Measurements from ENCODE around the gene SRRM1.

Gene SRRM1, protein sequence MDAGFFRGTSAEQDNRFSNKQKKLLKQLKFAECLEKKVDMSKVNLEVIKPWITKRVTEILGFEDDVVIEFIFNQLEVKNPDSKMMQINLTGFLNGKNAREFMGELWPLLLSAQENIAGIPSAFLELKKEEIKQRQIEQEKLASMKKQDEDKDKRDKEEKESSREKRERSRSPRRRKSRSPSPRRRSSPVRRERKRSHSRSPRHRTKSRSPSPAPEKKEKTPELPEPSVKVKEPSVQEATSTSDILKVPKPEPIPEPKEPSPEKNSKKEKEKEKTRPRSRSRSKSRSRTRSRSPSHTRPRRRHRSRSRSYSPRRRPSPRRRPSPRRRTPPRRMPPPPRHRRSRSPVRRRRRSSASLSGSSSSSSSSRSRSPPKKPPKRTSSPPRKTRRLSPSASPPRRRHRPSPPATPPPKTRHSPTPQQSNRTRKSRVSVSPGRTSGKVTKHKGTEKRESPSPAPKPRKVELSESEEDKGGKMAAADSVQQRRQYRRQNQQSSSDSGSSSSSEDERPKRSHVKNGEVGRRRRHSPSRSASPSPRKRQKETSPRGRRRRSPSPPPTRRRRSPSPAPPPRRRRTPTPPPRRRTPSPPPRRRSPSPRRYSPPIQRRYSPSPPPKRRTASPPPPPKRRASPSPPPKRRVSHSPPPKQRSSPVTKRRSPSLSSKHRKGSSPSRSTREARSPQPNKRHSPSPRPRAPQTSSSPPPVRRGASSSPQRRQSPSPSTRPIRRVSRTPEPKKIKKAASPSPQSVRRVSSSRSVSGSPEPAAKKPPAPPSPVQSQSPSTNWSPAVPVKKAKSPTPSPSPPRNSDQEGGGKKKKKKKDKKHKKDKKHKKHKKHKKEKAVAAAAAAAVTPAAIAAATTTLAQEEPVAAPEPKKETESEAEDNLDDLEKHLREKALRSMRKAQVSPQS

DNA sequence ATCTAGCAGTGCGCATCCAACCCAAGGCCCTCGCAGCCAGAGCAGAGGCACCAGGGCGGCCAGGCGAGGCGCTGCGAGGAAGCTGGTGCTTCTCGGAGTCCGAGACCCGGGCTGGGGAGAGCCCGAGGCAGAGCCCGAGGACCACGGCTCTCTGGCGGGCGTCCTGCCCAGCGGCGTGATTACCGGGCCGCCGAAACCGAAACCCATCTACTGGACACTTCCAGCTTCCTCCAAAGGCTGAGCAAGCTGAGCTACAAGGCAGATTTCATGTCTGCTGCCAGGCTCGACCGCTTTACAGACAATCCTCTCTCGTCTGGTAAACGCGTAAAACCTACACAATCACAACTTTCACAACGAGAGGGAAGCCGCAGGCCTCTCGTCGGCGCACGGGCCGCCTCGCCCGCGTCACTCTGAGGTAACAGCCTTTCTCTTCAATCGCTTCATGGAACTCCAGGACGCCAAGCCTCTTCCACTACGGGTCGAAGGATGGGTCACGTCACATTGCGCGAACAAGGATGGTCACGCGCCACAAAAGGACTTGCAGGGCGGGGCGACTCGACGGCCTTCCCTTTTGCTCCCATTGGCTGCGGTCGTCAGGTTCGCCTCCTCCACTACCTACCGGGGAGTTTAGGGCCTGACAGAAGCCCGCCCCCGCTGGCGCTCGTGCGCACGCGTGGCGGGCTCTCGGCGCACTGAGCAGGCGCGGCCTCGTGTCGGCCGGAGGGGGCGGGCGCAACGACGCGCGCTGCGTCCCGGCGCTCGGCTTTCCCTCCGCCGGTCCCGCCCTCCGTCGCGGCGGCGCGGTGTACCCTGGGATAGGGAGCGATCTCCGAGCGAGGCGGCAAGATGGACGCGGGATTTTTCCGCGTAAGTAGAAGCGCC lies at the start of gene SRRM1:
Gene SRRM1 (plus strand): TSS at position 822 of the 882 bp plus-strand sequence. CDS start 25 bp downstream, at position 847.
- H3K4me3 ChIP-seq (ENCODE audit: low read depth, low read length), result peak within 1 kb of the TSS; percentile 96
- peak; percentile 100 for DNase-seq (ENCODE audit: low read depth, low spot score)
- in situ Hi-C loops (cut with HindIII; ENCODE audit: low sequenced_read_pairs), result no loop called here
- peak; percentile 25 for TF ChIP-seq CTCF (IDR thresholded peaks at IDR 0.05; ENCODE audit: low read depth, low read length)

DNA sequence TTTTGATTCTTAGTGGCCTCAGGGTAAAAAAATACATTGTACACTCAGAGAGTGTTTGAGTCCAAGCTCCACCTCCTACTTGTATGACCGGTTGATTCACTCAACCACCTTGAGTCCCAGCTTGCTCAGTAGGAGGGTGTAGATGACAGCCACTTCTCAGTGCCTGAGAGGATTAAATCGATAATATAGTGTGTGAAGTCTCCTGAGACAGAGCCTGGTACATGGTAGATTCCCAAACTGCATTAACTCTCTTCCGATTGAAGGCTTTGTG lies 48.8 kb upstream of the SRRM1 start:
- TF ChIP-seq CTCF (IDR thresholded peaks at IDR 0.05; ENCODE audit: low read depth, low read length), result no peak
- H3K4me3 ChIP-seq (ENCODE audit: low read depth, low read length), result no peak overlapping the region
- in situ Hi-C loops (cut with HindIII; ENCODE audit: low sequenced_read_pairs), result no loop called here
- no peak for DNase-seq (ENCODE audit: low read depth, low spot score)

DNA sequence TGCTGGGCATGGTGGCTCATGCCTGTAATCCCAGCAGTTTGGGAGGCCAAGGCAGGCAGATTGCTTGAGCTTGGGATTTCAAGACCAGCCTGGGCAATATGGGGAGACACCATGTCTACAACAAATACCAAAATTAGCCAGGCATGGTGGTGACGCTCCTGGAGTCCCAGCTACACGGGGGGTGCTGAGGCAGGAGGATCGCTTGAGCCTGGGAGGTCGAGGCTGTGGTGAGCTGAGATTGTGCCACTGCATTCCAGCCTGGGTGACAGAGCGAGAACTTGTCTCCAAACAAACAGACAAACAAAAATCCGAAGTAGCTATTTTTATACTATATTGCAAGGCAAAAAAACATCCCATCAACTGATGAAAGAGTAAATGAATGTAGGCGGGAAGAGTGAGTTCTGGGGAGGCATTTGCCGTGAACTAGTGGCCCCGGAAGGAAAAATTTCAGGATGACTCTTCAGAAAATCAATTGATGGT lies 46.7 kb upstream of the SRRM1 start:
- no peak for TF ChIP-seq CTCF (IDR thresholded peaks at IDR 0.05; ENCODE audit: low read depth, low read length)
- DNase-seq (ENCODE audit: low read depth, low spot score), result no peak
- in situ Hi-C loops (cut with HindIII; ENCODE audit: low sequenced_read_pairs), result no loop called here
- H3K4me3 ChIP-seq (ENCODE audit: low read depth, low read length), result no peak overlapping the region

DNA sequence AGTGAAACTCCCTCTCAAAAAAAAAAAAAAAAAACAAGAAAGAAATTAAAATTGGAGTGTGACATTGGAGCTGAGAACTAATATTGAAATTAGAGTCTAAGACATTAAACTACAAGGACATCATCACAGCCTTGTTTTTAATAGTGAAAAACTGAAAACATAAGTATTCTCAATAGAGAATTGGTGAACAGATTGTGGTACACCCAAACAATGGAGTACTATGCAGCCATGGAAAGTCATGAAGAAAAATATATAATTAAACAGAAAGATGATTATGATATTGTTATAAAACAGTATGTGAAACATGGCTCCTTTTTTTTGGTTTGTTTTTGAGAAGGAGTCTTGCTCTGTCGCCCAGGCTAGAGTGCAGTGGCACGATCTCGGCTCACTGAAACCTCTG lies 43.8 kb upstream of the SRRM1 start:
- no peak for DNase-seq (ENCODE audit: low read depth, low spot score)
- in situ Hi-C loops (cut with HindIII; ENCODE audit: low sequenced_read_pairs), result no loop called here
- TF ChIP-seq CTCF (IDR thresholded peaks at IDR 0.05; ENCODE audit: low read depth, low read length), result no peak
- no peak overlapping the region for H3K4me3 ChIP-seq (ENCODE audit: low read depth, low read length)

- in situ Hi-C loops (cut with HindIII; ENCODE audit: low sequenced_read_pairs), result no loop called here
- TF ChIP-seq CTCF (IDR thresholded peaks at IDR 0.05; ENCODE audit: low read depth, low read length), result no peak
Measured at GRCh38 chr1:24600551-24600950, 42.6 kb upstream of the SRRM1 start.

More at GRCh38 chr1:24600551-24600950, 42.6 kb upstream of the SRRM1 start:
- DNase-seq (ENCODE audit: low read depth, low spot score), result no peak
- no peak overlapping the region for H3K4me3 ChIP-seq (ENCODE audit: low read depth, low read length)
